ENCODE data around the gene MCF2L2.

DNA sequence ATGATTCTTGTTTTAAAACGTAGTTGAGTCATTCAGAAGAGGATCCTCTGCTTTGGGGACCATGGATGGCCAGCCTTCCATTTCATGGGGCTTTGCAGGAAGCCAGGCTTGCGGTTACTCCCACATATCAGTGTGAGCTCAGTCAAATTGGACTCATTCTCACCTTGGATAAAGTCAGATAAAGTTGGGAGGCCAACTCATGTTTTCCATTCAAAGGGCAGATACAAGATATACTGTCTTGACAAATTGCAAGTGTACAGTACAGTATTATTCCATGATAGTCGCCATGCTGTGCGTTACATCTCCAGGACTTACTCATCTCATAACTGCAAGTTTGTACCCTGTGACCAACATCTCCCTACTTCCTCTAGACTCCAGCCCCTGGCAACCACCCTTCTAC is 200.8 kb downstream of the MCF2L2 start:
- TF ChIP-seq ZNF274 (IDR thresholded peaks at IDR 0.05; ENCODE audit: low read depth, low read length), result no peak
- TF ChIP-seq YY1 (IDR thresholded peaks at IDR 0.05; ENCODE audit: insufficient read depth, insufficient read length), result no peak

Data from NT2/D1 (cell line).